GM19324 (cell line): Measurements from ENCODE around the gene DHX58.

Source experiments
- ATAC-seq: cut with Tn5 transposase; IDR thresholded peaks from one replicate; pipeline ENCODE4 v1.9.1; 2021; ENCODE audit warnings: mild to moderate bottlenecking, moderate library complexity; ENCODE audit not compliant: unreplicated experiment, low FRiP score

DHX58 gene

GRCh38 chr17:42130310-42130936 lies 17.9 kb upstream of the DHX58 start:
- ATAC-seq, result no peak

GRCh38 chr17:42129109-42129837 lies 16.8 kb upstream of the DHX58 start:
- ATAC-seq, result no peak

GRCh38 chr17:42127414-42127813 lies 14.9 kb upstream of the DHX58 start:
- ATAC-seq, result no peak

GRCh38 chr17:42126836-42127235 lies 14.3 kb upstream of the DHX58 start:
- ATAC-seq, result no peak

- no peak for ATAC-seq
Measured at GRCh38 chr17:42125565-42125964, 13.1 kb upstream of the DHX58 start.

GRCh38 chr17:42124256-42124655 lies 11.7 kb upstream of the DHX58 start:
- ATAC-seq, result no peak

GRCh38 chr17:42122371-42123303 lies 10.1 kb upstream of the DHX58 start, which contains the start of gene HSPB9:
TSS of gene HSPB9 (plus strand) at chr17:42122804. CDS start at chr17:42122851, 47 bp downstream.
- no peak for ATAC-seq

- ATAC-seq, result no peak
Measured at GRCh38 chr17:42120770-42121769, 8.6 kb upstream of the DHX58 start, which contains the start of gene KAT2A. TSS of gene KAT2A (minus strand) at chr17:42121367. CDS start at chr17:42121304, 63 bp downstream.

GRCh38 chr17:42120161-42120769 lies 7.8 kb upstream of the DHX58 start:
- ATAC-seq, result no peak

GRCh38 chr17:42119301-42119700 lies 6.8 kb upstream of the DHX58 start:
- no peak for ATAC-seq

- no peak for ATAC-seq
Measured at GRCh38 chr17:42118545-42118944, 6.0 kb upstream of the DHX58 start.

- ATAC-seq, result no peak
Measured at GRCh38 chr17:42118126-42118510, 5.6 kb upstream of the DHX58 start.

- no peak for ATAC-seq
Measured at GRCh38 chr17:42117397-42118125, 5.0 kb upstream of the DHX58 start.

- ATAC-seq, result no peak
Measured at GRCh38 chr17:42116705-42117396, 4.3 kb upstream of the DHX58 start.

- no peak for ATAC-seq
Measured at GRCh38 chr17:42114118-42114517, 1.6 kb upstream of the DHX58 start.

- ATAC-seq, result no peak
Measured at GRCh38 chr17:42113293-42114069, 967 bp upstream of the DHX58 start.

- ATAC-seq, result peak; percentile 13
Measured at GRCh38 chr17:42111871-42112551, 503 bp downstream of the DHX58 start.
